Smooth muscle cell of bladder (primary cell): Measurements from ENCODE around the gene HTR1D. TPM values are rescaled to one million over a fixed set of nuclear protein-coding genes. Genes with fewer than 3 reads are reported as not detected.

ENCODE experiments used
- total RNA-seq: library from RNA; depleted of rRNA; stranded (reverse); fragments of >200 nt; gene quantifications from 2 replicates; pipeline ENCODE4 v1.2.3, GENCODE V29; 2014

HTR1D gene
- total RNA-seq: not detected in 2 replicates

GRCh38 chr1:23217421-23218115 is at the start of gene HTR1D:
Gene HTR1D, minus strand, starts transcription at chr1:23217502. Its CDS starts 23,283 bp downstream, at chr1:23194219.

GRCh38 chr1:23168445-23169194 is 48.7 kb downstream of the HTR1D start, which contains the start of gene LUZP1:
Gene LUZP1, minus strand, starts transcription at chr1:23168856.

Other genes starting within 250 kb of the HTR1D start
- gene LACTBL1, start 244.6 kb downstream of the HTR1D start, total RNA-seq: not detected in 2 replicates
- gene TEX46, start 201.7 kb downstream of the HTR1D start, total RNA-seq: not detected in 2 replicates
- 94.2 and 99.3 TPM in 2 replicates for gene KDM1A, start 198.0 kb downstream of the HTR1D start, total RNA-seq
- gene LUZP1, start 48.6 kb downstream of the HTR1D start, total RNA-seq: 15.1 and 18.9 TPM in 2 replicates
- gene HNRNPR, start 126.8 kb upstream of the HTR1D start, total RNA-seq: 70.7 and 78.8 TPM in 2 replicates
- gene ZNF436, start 152.3 kb upstream of the HTR1D start, total RNA-seq: 17.2 and 24.1 TPM in 2 replicates
- gene TCEA3, start 207.2 kb upstream of the HTR1D start, total RNA-seq: 11.1 and 19.6 TPM in 2 replicates